HepG2 (cell line): Measurements from ENCODE around the gene GSTCD. TPM values are rescaled to one million over a fixed set of nuclear protein-coding genes. Genes with fewer than 3 reads are reported as not detected.

ENCODE experiments used
- ATAC-seq: fragments of 200-7000 bp; cut with Tn5 transposase; 3 replicates; pipeline ENCODE4 v1.9.1; 2020; ENCODE audit warnings: mild to moderate bottlenecking, moderate library complexity
- BruUV-seq: library from RNA; stranded (reverse); fragments of 400-500 nt; replicated peaks from 2 replicates; lab custom pipeline; 2021; lab: Mats Ljungman, UMichigan
- CTCF ChIA-PET: fragments of 300-600 bp; formaldehyde crosslinking; extraction: SDS; loops from one replicate; lab custom pipeline; 2021; ENCODE audit warnings: low total read pairs, inconsistent platforms, low intra/inter-chr PET ratio; lab: Yijun Ruan, JAX
- POLR2A ChIA-PET: fragments of 350-600 bp; sonication (Branson Sonifier 250); formaldehyde crosslinking; loops from one replicate; lab custom pipeline; 2020; ENCODE audit warnings: antibody characterized with exemption, inconsistent platforms; lab: Yijun Ruan, JAX
- DNase-seq: peaks from one replicate; pipeline ENCODE4 v3.0.0-alpha.2; 2015; ENCODE audit warnings: low spot score
- FAIRE-seq: peaks from 3 replicates; lab custom pipeline; 2011; peaks lifted over from hg19 to GRCh38; lab: Jason Lieb, UNC
- H2AFZ ChIP-seq: one replicate; pipeline ENCODE4 v1.6.1; 2011; ENCODE audit warnings: low read length, inconsistent platforms
- H3K27ac ChIP-seq: fragments of 300-600 bp; 3 replicates; pipeline ENCODE4 v1.8.0; 2011; ENCODE audit warnings: mixed run types, mild to moderate bottlenecking, mixed read lengths, low read length, inconsistent platforms; ENCODE audit not compliant: insufficient read depth; ENCODE audit errors: extremely low read length
- H3K27me3 ChIP-seq, 2 experiments: fragments of 200-600 bp in 1 of 2; 2 replicates in 1 of 2; 3 replicates in 1 of 2; pipeline versions ENCODE4 v1.6.0 to v1.8.0; 2011; ENCODE audit warnings: low read length in 2 of 2, mild to moderate bottlenecking in 2 of 2, moderate library complexity in 2 of 2, inconsistent platforms in 1 of 2; ENCODE audit not compliant: insufficient read depth in 2 of 2, control insufficient read depth in 1 of 2
- H3K36me3 ChIP-seq, 2 experiments: fragments of 200-600 bp in 1 of 2; replicated peaks in 1 of 2; 2 replicates in 1 of 2; 3 replicates in 1 of 2; pipeline versions ENCODE4 v1.5.1 to v1.8.0; 2011; ENCODE audit warnings: low read length in 2 of 2, inconsistent platforms in 1 of 2; ENCODE audit not compliant: insufficient read depth in 2 of 2, control insufficient read depth in 1 of 2
- H3K4me1 ChIP-seq: 2 replicates; pipeline ENCODE4 v1.5.1; 2012; ENCODE audit warnings: low read length, inconsistent platforms; ENCODE audit not compliant: insufficient read depth
- H3K4me2 ChIP-seq: 2 replicates; pipeline ENCODE4 v1.6.0; 2011; ENCODE audit warnings: low read depth, low read length, inconsistent platforms
- H3K4me3 ChIP-seq, 3 experiments: fragments of 200-600 bp in 1 of 3; sonication (generic), shearing (Covaris generic) in 1 of 3; replicated peaks in 1 of 3; 2 replicates each; pipeline ENCODE4 v1.5.1; 2011 to 2016; ENCODE audit warnings: low read length in 3 of 3, inconsistent platforms in 2 of 3, low read depth in 2 of 3, mild to moderate bottlenecking in 2 of 3, control low read depth in 1 of 3, mixed read lengths in 1 of 3; ENCODE audit not compliant: insufficient read depth in 1 of 3
- H3K79me2 ChIP-seq: one replicate; pipeline ENCODE4 v1.6.1; 2011; ENCODE audit warnings: low read length, inconsistent platforms; ENCODE audit not compliant: insufficient read depth
- H3K9ac ChIP-seq: 2 replicates; pipeline ENCODE4 v1.6.0; 2011; ENCODE audit warnings: mild to moderate bottlenecking, low read depth, low read length, inconsistent platforms; ENCODE audit not compliant: insufficient read depth
- H3K9me3 ChIP-seq: 2 replicates; pipeline ENCODE4 v1.5.1; 2012; ENCODE audit warnings: mild to moderate bottlenecking, low read length
- H4K20me1 ChIP-seq: 2 replicates; pipeline ENCODE4 v1.6.0; 2011; ENCODE audit warnings: inconsistent platforms, mild to moderate bottlenecking, low read length, moderate library complexity; ENCODE audit not compliant: insufficient read depth
- HMGA1 ChIP-seq: sonication (generic); formaldehyde crosslinking; conservative IDR thresholded peaks from 2 replicates; pipeline ENCODE4 v1.4.0; 2020; ENCODE audit warnings: missing genetic modification reagents
- HNF4A ChIP-seq: sonication (generic); formaldehyde crosslinking; IDR thresholded peaks from 2 replicates; pipeline ENCODE4 v1.4.0; 2020; ENCODE audit warnings: missing genetic modification reagents
- HNF4G ChIP-seq, 2 experiments: sonication (generic) in 1 of 2; formaldehyde crosslinking in 1 of 2; IDR thresholded peaks; 2 replicates each; pipeline versions ENCODE4 v1.4.0 to v1.6.1; 2011 to 2020; ENCODE audit warnings: borderline replicate concordance in 2 of 2, low read depth in 2 of 2, mild to moderate bottlenecking in 2 of 2, low read length in 1 of 2, missing genetic modification reagents in 1 of 2, moderate library complexity in 1 of 2
- NR1H2 ChIP-seq: sonication (generic); formaldehyde crosslinking; IDR thresholded peaks from 2 replicates; pipeline ENCODE4 v1.8.1; 2022; ENCODE audit warnings: low read depth, missing genetic modification reagents, borderline replicate concordance
- REPIN1 ChIP-seq: sonication (generic); formaldehyde crosslinking; IDR thresholded peaks from 2 replicates; pipeline ENCODE4 v1.8.0; 2022; ENCODE audit warnings: missing genetic modification reagents, low read depth, mild to moderate bottlenecking, borderline replicate concordance
- SMYD3 ChIP-seq: sonication (generic); formaldehyde crosslinking; IDR thresholded peaks from 2 replicates; pipeline ENCODE4 v1.8.1; 2023; ENCODE audit warnings: mild to moderate bottlenecking, missing genetic modification reagents
- SP4 ChIP-seq: sonication (generic); formaldehyde crosslinking; IDR thresholded peaks from 2 replicates; pipeline ENCODE4 v1.8.1; 2023; ENCODE audit warnings: mild to moderate bottlenecking, missing genetic modification reagents
- SRF ChIP-seq: IDR thresholded peaks from 2 replicates; pipeline ENCODE4 v1.6.1; 2011; ENCODE audit warnings: mild to moderate bottlenecking, low read depth, low read length, moderate library complexity
- STAG1 ChIP-seq: sonication (generic); formaldehyde crosslinking; IDR thresholded peaks from 2 replicates; pipeline ENCODE4 v1.4.0; 2020; ENCODE audit warnings: missing genetic modification reagents
- TAF1 ChIP-seq: sonication (generic); formaldehyde crosslinking; IDR thresholded peaks from 2 replicates; pipeline ENCODE4 v1.4.0; 2020; ENCODE audit warnings: missing genetic modification reagents
- ZFP41 ChIP-seq: sonication (generic); formaldehyde crosslinking; IDR thresholded peaks from 2 replicates; pipeline ENCODE4 v1.4.0; 2020; ENCODE audit warnings: mild to moderate bottlenecking, missing genetic modification reagents, borderline replicate concordance
- ZFP62 ChIP-seq: sonication (generic); formaldehyde crosslinking; IDR thresholded peaks from 2 replicates; pipeline ENCODE4 v1.4.0; 2020; ENCODE audit warnings: missing genetic modification reagents
- ZNF101 ChIP-seq: sonication (generic); formaldehyde crosslinking; IDR thresholded peaks from 2 replicates; pipeline ENCODE4 v1.4.0; 2020; ENCODE audit warnings: mild to moderate bottlenecking, low read depth, missing genetic modification reagents, borderline replicate concordance
- ZNF354B ChIP-seq: sonication (generic); formaldehyde crosslinking; IDR thresholded peaks from 2 replicates; pipeline ENCODE4 v1.8.0; 2022; ENCODE audit warnings: mild to moderate bottlenecking, missing genetic modification reagents
- ZNF549 ChIP-seq: sonication (generic); formaldehyde crosslinking; IDR thresholded peaks from 2 replicates; pipeline ENCODE4 v1.5.0; 2020; ENCODE audit warnings: missing genetic modification reagents
- ZNF850 ChIP-seq: sonication (generic); formaldehyde crosslinking; conservative IDR thresholded peaks from 2 replicates; pipeline ENCODE4 v1.9.0; 2021; ENCODE audit warnings: mild to moderate bottlenecking, missing genetic modification reagents
- WGBS: methylation state at CpG from one replicate; pipeline ENCODE4 v1.1.6; 2017; ENCODE audit warnings: low lambda C conversion rate; 5-methylcytosine and 5-hydroxymethylcytosine counted together
- in situ Hi-C: cut with HindIII; loops from 2 replicates; pipeline ENCODE4 v1.10.0; 2017; ENCODE audit warnings: low pct_unique_long_range_greater_than_20kb; ENCODE audit not compliant: extremely low pct_ligation_motif_present
- intact Hi-C: fragments of 100-400 bp; cut with micrococcal nuclease; formaldehyde crosslinking; loops from one replicate; pipeline ENCODE4 v1.10.0; 2022; ENCODE audit not compliant: unreplicated experiment
- polyA plus RNA-seq, 8 experiments: library from polyadenylated mRNA; depleted of rRNA in 3 of 8; stranded (reverse) in 7 of 8; unstranded in 1 of 8; fragments of >200 nt; fragmentation: Illumina TruSeq in 4 of 8; extraction: Trizol in 4 of 8; gene quantifications; 2 replicates each; pipeline versions ENCODE4 v1.2.1 to v1.2.3, GENCODE V29; 2011 to 2016; ENCODE audit warnings: low read depth in 4 of 8, missing spikeins in 1 of 8, mixed read lengths in 1 of 8; ENCODE audit not compliant: insufficient read depth in 1 of 8
- total RNA-seq, 5 experiments: library from RNA; depleted of rRNA; stranded (reverse); fragments of >200 nt; fragmentation: Illumina TruSeq; extraction: Trizol; gene quantifications; 2 replicates each; pipeline ENCODE4 v1.2.3, GENCODE V29; 2016; ENCODE audit warnings: low read depth in 1 of 5
- TF ChIP-seq, protein P1 (sequence below): sonication (generic); formaldehyde crosslinking; IDR thresholded peaks from 2 replicates; pipeline ENCODE4 v1.5.0; 2020; ENCODE audit warnings: mild to moderate bottlenecking, missing genetic modification reagents, moderate library complexity
- TF ChIP-seq, protein P2 (sequence below): sonication (generic); formaldehyde crosslinking; IDR thresholded peaks from 2 replicates; pipeline ENCODE4 v1.4.0; 2020; ENCODE audit warnings: missing genetic modification reagents

The GSTCD gene
- total and polyA plus RNA-seq, 2 of the 13 experiments (the other 11 are each of a cell fraction or from before 2014, with no cell fraction given): 7.9 to 30.8 TPM

DNA sequence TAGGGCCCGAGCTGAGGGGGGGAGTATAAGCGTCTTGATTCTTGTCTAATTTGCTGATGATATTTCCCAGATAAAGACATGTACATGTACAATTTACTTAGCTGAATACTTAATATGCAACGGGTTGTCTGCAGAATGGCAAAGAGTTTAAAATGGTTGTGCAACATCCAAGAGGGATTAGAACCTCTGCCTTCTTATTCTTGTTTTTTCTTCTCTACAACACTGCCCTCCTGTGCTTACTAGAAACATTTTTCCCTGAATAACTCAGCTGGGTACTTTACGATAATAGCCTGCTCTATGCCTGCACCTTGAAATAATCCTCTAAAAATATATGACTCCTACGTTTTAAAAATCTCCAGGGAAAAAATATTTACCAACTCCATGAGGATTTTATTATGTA, 41.9 kb upstream of the GSTCD start:
- WGBS: 34% methylated on average over 5 of the region's 5 CpGs
- Histone ChIP-seq H3K4me1 (peaks cover 8% of the 10 kb centered on the region; the same call in 1 of the 2 replicates), H3K4me2 (no peak overlapping the region), H3K36me3 (no peaks in the 10 kb centered on the region), H2AFZ (no peak overlapping the region), H3K4me3 (no peak overlapping the region), H3K27me3 (no peaks in the 10 kb centered on the region), H3K79me2 (no peaks in the 10 kb centered on the region), H3K27ac (no peak overlapping the region), H3K9ac (no peak overlapping the region), H4K20me1 (no peaks in the 10 kb centered on the region), H3K9me3 (no peaks in the 10 kb centered on the region)
- DNase-seq (no peak), FAIRE-seq (no peak), ATAC-seq (peak; percentile 69)
- in situ Hi-C loops: no loop called here
- POLR2A ChIA-PET: no interaction called here
- CTCF ChIA-PET: no interaction called here
- TF ChIP-seq ZNF101: no peak
- TF ChIP-seq STAG1: peak; percentile 27
- TF ChIP-seq, protein P1, sequence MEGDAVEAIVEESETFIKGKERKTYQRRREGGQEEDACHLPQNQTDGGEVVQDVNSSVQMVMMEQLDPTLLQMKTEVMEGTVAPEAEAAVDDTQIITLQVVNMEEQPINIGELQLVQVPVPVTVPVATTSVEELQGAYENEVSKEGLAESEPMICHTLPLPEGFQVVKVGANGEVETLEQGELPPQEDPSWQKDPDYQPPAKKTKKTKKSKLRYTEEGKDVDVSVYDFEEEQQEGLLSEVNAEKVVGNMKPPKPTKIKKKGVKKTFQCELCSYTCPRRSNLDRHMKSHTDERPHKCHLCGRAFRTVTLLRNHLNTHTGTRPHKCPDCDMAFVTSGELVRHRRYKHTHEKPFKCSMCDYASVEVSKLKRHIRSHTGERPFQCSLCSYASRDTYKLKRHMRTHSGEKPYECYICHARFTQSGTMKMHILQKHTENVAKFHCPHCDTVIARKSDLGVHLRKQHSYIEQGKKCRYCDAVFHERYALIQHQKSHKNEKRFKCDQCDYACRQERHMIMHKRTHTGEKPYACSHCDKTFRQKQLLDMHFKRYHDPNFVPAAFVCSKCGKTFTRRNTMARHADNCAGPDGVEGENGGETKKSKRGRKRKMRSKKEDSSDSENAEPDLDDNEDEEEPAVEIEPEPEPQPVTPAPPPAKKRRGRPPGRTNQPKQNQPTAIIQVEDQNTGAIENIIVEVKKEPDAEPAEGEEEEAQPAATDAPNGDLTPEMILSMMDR (CRISPR knock-in tag): peak; percentile 39; the same call in 1 of the 2 replicates
- TF ChIP-seq SMYD3: no peak
- intact Hi-C loops: no loop called here
- BruUV-seq: no TSS peak

DNA sequence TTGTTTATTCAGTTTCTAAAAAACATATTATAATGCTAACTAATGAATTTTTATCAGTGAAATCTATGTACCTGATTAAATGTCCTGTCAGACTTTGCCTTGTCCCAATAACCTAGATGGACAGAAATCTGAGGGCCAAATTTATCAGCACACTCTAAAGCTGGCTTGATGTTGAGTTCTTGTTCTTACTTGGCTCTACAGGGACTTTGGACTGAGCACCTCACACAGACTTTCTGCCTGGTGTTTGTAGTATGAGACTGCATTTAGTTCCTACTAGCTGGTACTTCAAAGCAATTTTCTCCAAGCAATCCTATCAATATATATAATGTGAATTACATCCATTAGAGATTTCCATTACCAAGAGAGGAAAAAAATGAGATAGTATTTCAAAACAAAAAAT, 37.9 kb upstream of the GSTCD start:
- no peaks in the 10 kb centered on the region for H3K9me3 ChIP-seq
- intact Hi-C loops (loop anchor here (10.0 kb wide), 1 partner anchor 146 kb away; no protein-coding TSS in a partner anchor), in situ Hi-C loops (no loop called here)
- H3K4me3 ChIP-seq: no peak overlapping the region
- peak; percentile 15 for FAIRE-seq
- POLR2A ChIA-PET: no interaction called here
- H3K4me1 ChIP-seq: peaks cover 8% of the 10 kb centered on the region; the same call in 1 of the 2 replicates
- H3K79me2 ChIP-seq: no peaks in the 10 kb centered on the region
- H4K20me1 ChIP-seq: no peaks in the 10 kb centered on the region
- H3K4me2 ChIP-seq: no peak overlapping the region
- H3K27me3 ChIP-seq: no peaks in the 10 kb centered on the region
- H3K27ac ChIP-seq: no peak overlapping the region
- peak; percentile 83 for ATAC-seq
- CTCF ChIA-PET: no interaction called here
- no peak overlapping the region for H2AFZ ChIP-seq
- H3K36me3 ChIP-seq: no peaks in the 10 kb centered on the region
- no peak for TF ChIP-seq NR1H2 (CRISPR knock-in tag)
- TF ChIP-seq HNF4A (CRISPR knock-in tag): peak; percentile 49
- TF ChIP-seq REPIN1: no peak
- no peak for TF ChIP-seq ZNF850 (CRISPR knock-in tag)
- no peak for TF ChIP-seq TAF1 (CRISPR knock-in tag)
- no peak for TF ChIP-seq SRF
- no peak for TF ChIP-seq SP4
- TF ChIP-seq HNF4G (IDR thresholded peaks at IDR 0.05; ENCODE audit: borderline replicate concordance, low read depth, low read length): 0 out of 2 replicates have a peak, but pooled peaks have one; percentile 28
- TF ChIP-seq HNF4G (CRISPR knock-in tag; IDR thresholded peaks at IDR 0.05; ENCODE audit: borderline replicate concordance, low read depth): no peak
- TF ChIP-seq HMGA1 (CRISPR knock-in tag): no peak
- 0 out of 2 replicates have a peak, but pooled peaks have one; percentile 50 for TF ChIP-seq ZNF549 (CRISPR knock-in tag)
- TF ChIP-seq ZFP41 (CRISPR knock-in tag): no peak
- TF ChIP-seq, protein P2, sequence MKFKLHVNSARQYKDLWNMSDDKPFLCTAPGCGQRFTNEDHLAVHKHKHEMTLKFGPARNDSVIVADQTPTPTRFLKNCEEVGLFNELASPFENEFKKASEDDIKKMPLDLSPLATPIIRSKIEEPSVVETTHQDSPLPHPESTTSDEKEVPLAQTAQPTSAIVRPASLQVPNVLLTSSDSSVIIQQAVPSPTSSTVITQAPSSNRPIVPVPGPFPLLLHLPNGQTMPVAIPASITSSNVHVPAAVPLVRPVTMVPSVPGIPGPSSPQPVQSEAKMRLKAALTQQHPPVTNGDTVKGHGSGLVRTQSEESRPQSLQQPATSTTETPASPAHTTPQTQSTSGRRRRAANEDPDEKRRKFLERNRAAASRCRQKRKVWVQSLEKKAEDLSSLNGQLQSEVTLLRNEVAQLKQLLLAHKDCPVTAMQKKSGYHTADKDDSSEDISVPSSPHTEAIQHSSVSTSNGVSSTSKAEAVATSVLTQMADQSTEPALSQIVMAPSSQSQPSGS (CRISPR knock-in tag): no peak
- TF ChIP-seq ZFP62 (CRISPR knock-in tag): no peak
- no peak for TF ChIP-seq ZNF354B (CRISPR knock-in tag)
- peak; percentile 23 for DNase-seq
- no peak overlapping the region for H3K9ac ChIP-seq
- BruUV-seq: no TSS peak
